IMR-90 (cell line): ENCODE results near the gene OR2A12. TPM values are rescaled to one million over a fixed set of nuclear protein-coding genes. Genes with fewer than 3 reads are reported as not detected.

ENCODE experiments used
- ATAC-seq: fragments of 200-7000 bp; cut with Tn5 transposase; 2 replicates; pipeline ENCODE4 v1.9.1; 2020; ENCODE audit warnings: low read depth, mild to moderate bottlenecking, moderate library complexity
- BruUV-seq: library from RNA; stranded (reverse); fragments of 400-500 nt; replicated peaks from 2 replicates; lab custom pipeline; 2021; lab: Mats Ljungman, UMichigan
- CTCF ChIA-PET: fragments of 300-600 bp; formaldehyde crosslinking; extraction: SDS; loops from one replicate; lab custom pipeline; 2021; ENCODE audit warnings: antibody characterized with exemption; lab: Yijun Ruan, JAX
- POLR2A ChIA-PET: fragments of 300-600 bp; sonication (Branson Sonifier 250); formaldehyde crosslinking; loops from one replicate; lab custom pipeline; 2022; ENCODE audit warnings: antibody characterized with exemption; ENCODE audit not compliant: unreplicated experiment; lab: Charles Lee
- DNase-seq: peaks from one replicate; pipeline ENCODE4 v3.0.0; 2013
- H2AFZ ChIP-seq: replicated peaks from 2 replicates; pipeline ENCODE3; 2013; ENCODE audit warnings: low read length, mild to moderate bottlenecking; ENCODE audit not compliant: poor library complexity
- H2AK5ac ChIP-seq: 2 replicates; pipeline ENCODE4 v1.6.1; 2013; ENCODE audit warnings: low read depth, low read length, inconsistent platforms
- H2AK9ac ChIP-seq: replicated peaks from 2 replicates; pipeline ENCODE3; 2013; ENCODE audit warnings: mild to moderate bottlenecking, low read depth, low read length, moderate library complexity; ENCODE audit not compliant: poor library complexity
- H2BK120ac ChIP-seq: 2 replicates; pipeline ENCODE4 v1.6.1; 2013; ENCODE audit warnings: low read depth, low read length, inconsistent platforms
- H2BK15ac ChIP-seq: 3 replicates; pipeline ENCODE4 v1.6.1; 2013; ENCODE audit warnings: low read depth, low read length, inconsistent platforms
- H2BK20ac ChIP-seq: 2 replicates; pipeline ENCODE4 v1.6.1; 2013; ENCODE audit warnings: low read depth, mild to moderate bottlenecking, inconsistent platforms, low read length, moderate library complexity
- H2BK5ac ChIP-seq: 2 replicates; pipeline ENCODE4 v1.6.1; 2013; ENCODE audit warnings: mild to moderate bottlenecking, low read depth, low read length, inconsistent platforms; ENCODE audit not compliant: poor library complexity, severe bottlenecking
- H3K14ac ChIP-seq: replicated peaks from 2 replicates; pipeline ENCODE4 v1.6.1; 2013; ENCODE audit warnings: low read depth, low read length, inconsistent platforms
- H3K18ac ChIP-seq: 2 replicates; pipeline ENCODE4 v1.6.1; 2013; ENCODE audit warnings: low read depth, low read length, control low read depth
- H3K23ac ChIP-seq: 2 replicates; pipeline ENCODE4 v1.6.1; 2013; ENCODE audit warnings: low read depth, low read length, inconsistent platforms
- H3K27ac ChIP-seq: 2 replicates; pipeline ENCODE4 v1.5.1; 2013; ENCODE audit warnings: mild to moderate bottlenecking, control low read depth, low read length; ENCODE audit not compliant: insufficient read depth
- H3K27me3 ChIP-seq: 2 replicates; pipeline ENCODE4 v1.6.1; 2013; ENCODE audit warnings: low read length; ENCODE audit not compliant: control insufficient read depth, insufficient read depth
- H3K36me3 ChIP-seq: 2 replicates; pipeline ENCODE4 v1.6.1; 2013; ENCODE audit warnings: low read length, mixed read lengths; ENCODE audit not compliant: control insufficient read depth, insufficient read depth
- H3K4ac ChIP-seq: 2 replicates; pipeline ENCODE4 v1.6.1; 2013; ENCODE audit warnings: low read depth, low read length, inconsistent platforms
- H3K4me1 ChIP-seq: 2 replicates; pipeline ENCODE4 v1.6.1; 2013; ENCODE audit warnings: low read length, mixed read lengths; ENCODE audit not compliant: control insufficient read depth, insufficient read depth
- H3K4me2 ChIP-seq: 2 replicates; pipeline ENCODE4 v1.6.1; 2013; ENCODE audit warnings: low read depth, mild to moderate bottlenecking, control low read depth, low read length, moderate library complexity
- H3K4me3 ChIP-seq: 2 replicates; pipeline ENCODE4 v1.5.1; 2013; ENCODE audit warnings: low read depth, mild to moderate bottlenecking, control low read depth, low read length, moderate library complexity; ENCODE audit not compliant: insufficient read depth
- H3K56ac ChIP-seq: 2 replicates; pipeline ENCODE4 v1.6.1; 2013; ENCODE audit warnings: low read length, inconsistent platforms; ENCODE audit not compliant: insufficient read depth; ENCODE audit errors: extremely low read depth
- H3K79me1 ChIP-seq, 2 experiments: 2 replicates each; pipeline ENCODE4 v1.6.1; 2013; ENCODE audit warnings: low read length in 2 of 2, inconsistent platforms in 1 of 2, low read depth in 1 of 2
- H3K9ac ChIP-seq: 2 replicates; pipeline ENCODE4 v1.6.1; 2013; ENCODE audit warnings: low read depth, low read length, control low read depth
- H3K9me1 ChIP-seq: 2 replicates; pipeline ENCODE4 v1.6.1; 2013; ENCODE audit warnings: low read length, inconsistent platforms; ENCODE audit not compliant: insufficient read depth
- H3K9me3 ChIP-seq: 2 replicates; pipeline ENCODE4 v1.6.1; 2013; ENCODE audit warnings: low read length; ENCODE audit not compliant: control insufficient read depth, insufficient read depth
- H4K20me1 ChIP-seq: 2 replicates; pipeline ENCODE4 v1.6.1; 2013; ENCODE audit warnings: low read length, inconsistent platforms; ENCODE audit not compliant: insufficient read depth
- H4K5ac ChIP-seq: 2 replicates; pipeline ENCODE4 v1.6.1; 2013; ENCODE audit warnings: mild to moderate bottlenecking, low read depth, low read length, control low read depth
- H4K8ac ChIP-seq, 2 experiments: 2 replicates each; pipeline ENCODE4 v1.6.1; 2013; ENCODE audit warnings: low read depth in 2 of 2, low read length in 2 of 2, control low read depth in 1 of 2, inconsistent platforms in 1 of 2
- H4K91ac ChIP-seq: 2 replicates; pipeline ENCODE4 v1.6.1; 2013; ENCODE audit warnings: low read depth, low read length, inconsistent platforms; ENCODE audit not compliant: insufficient read depth
- BHLHE40 ChIP-seq: fragments of 150-350 bp; IDR thresholded peaks from 2 replicates; pipeline ENCODE4 v1.6.1; 2016; ENCODE audit warnings: mild to moderate bottlenecking, low read depth, low read length
- CEBPB ChIP-seq: IDR thresholded peaks from 2 replicates; pipeline ENCODE4 v1.6.1; 2012; ENCODE audit warnings: low read depth, low read length, improper control_type of control experiment
- CHD1 ChIP-seq: IDR thresholded peaks from 2 replicates; pipeline ENCODE4 v1.6.1; 2012; ENCODE audit warnings: low read depth, low read length, improper control_type of control experiment
- FOS ChIP-seq: fragments of 150-350 bp; IDR thresholded peaks from 2 replicates; pipeline ENCODE4 v1.6.1; 2016; ENCODE audit warnings: low read depth, low read length
- MAFK ChIP-seq: IDR thresholded peaks from 2 replicates; pipeline ENCODE4 v1.6.1; 2012; ENCODE audit warnings: low read depth, low read length, improper control_type of control experiment
- MAZ ChIP-seq: IDR thresholded peaks from 2 replicates; pipeline ENCODE4 v1.6.1; 2012; ENCODE audit warnings: low read depth, mild to moderate bottlenecking, low read length, improper control_type of control experiment, moderate library complexity, borderline replicate concordance
- MXI1 ChIP-seq: IDR thresholded peaks from 2 replicates; pipeline ENCODE4 v1.6.1; 2012; ENCODE audit warnings: low read depth, mild to moderate bottlenecking, low read length, moderate library complexity, borderline replicate concordance
- NFE2L2 ChIP-seq: fragments of 150-350 bp; IDR thresholded peaks from 2 replicates; pipeline ENCODE4 v1.6.1; 2016; ENCODE audit warnings: low read depth, mild to moderate bottlenecking, low read length
- RAD21 ChIP-seq: IDR thresholded peaks from 2 replicates; pipeline ENCODE4 v1.6.1; 2012; ENCODE audit warnings: low read length, improper control_type of control experiment
- RCOR1 ChIP-seq: IDR thresholded peaks from 2 replicates; pipeline ENCODE4 v1.6.1; 2012; ENCODE audit warnings: mild to moderate bottlenecking, low read length, improper control_type of control experiment; ENCODE audit not compliant: insufficient replicate concordance
- RFX5 ChIP-seq: IDR thresholded peaks from 2 replicates; pipeline ENCODE4 v1.8.0; 2012; ENCODE audit warnings: low read depth, mild to moderate bottlenecking, low read length, moderate library complexity
- SMC3 ChIP-seq: fragments of 150-350 bp; IDR thresholded peaks from 2 replicates; pipeline ENCODE4 v1.6.1; 2016; ENCODE audit warnings: low read depth, mild to moderate bottlenecking, antibody characterized with exemption, low read length, moderate library complexity
- whole genome bisulfite sequencing, 2 experiments: methylation state at CpG; one replicate each; pipeline versions ENCODE4 v1.1.5 to v1.1.7; 2013; ENCODE audit warnings: missing lambda C conversion rate in 2 of 2; ENCODE audit not compliant: insufficient read length in 1 of 2; ENCODE audit errors: extremely low coverage in 2 of 2; 5-methylcytosine and 5-hydroxymethylcytosine counted together
- dilution Hi-C: fragments of 300-500 bp; cut with HindIII; formaldehyde crosslinking; loops from one replicate; pipeline ENCODE4 v1.14.3; 2018; ENCODE audit warnings: low sequenced_read_pairs; ENCODE audit not compliant: unreplicated experiment
- in situ Hi-C: fragments of 300-500 bp; cut with MboI; formaldehyde crosslinking; loops from 3 replicates; pipeline ENCODE4 v1.14.3; 2019; ENCODE audit warnings: low sequenced_read_pairs, inconsistent platforms, mixed read lengths
- intact Hi-C: fragments of 100-400 bp; cut with micrococcal nuclease; formaldehyde crosslinking; loops from 2 replicates; pipeline ENCODE4 v1.10.0; 2022
- polyA plus RNA-seq, 3 experiments: library from polyadenylated mRNA; depleted of rRNA; stranded (reverse); fragments of >200 nt; gene quantifications; 2 replicates each; pipeline ENCODE4 v1.2.3, GENCODE V29; 2012; ENCODE audit warnings: low replicate concordance in 1 of 3
- total RNA-seq: library from RNA; depleted of rRNA; stranded (reverse); fragments of >200 nt; gene quantifications from 2 replicates; pipeline ENCODE4 v1.2.3, GENCODE V29; 2012
- TF ChIP-seq, protein P1 (sequence below): fragments of 150-350 bp; IDR thresholded peaks from 2 replicates; pipeline ENCODE4 v1.6.1; 2016; ENCODE audit warnings: low read depth, mild to moderate bottlenecking, low read length, moderate library complexity, borderline replicate concordance
- TF ChIP-seq, protein P2 (sequence below): fragments of 150-350 bp; IDR thresholded peaks from 2 replicates; pipeline ENCODE4 v1.6.1; 2017; ENCODE audit warnings: mild to moderate bottlenecking, antibody characterized with exemption, low read length, low read depth

Gene OR2A12
- total and polyA plus RNA-seq, 2 of the 4 experiments (the other 2 are of a cell fraction) = not detected

DNA sequence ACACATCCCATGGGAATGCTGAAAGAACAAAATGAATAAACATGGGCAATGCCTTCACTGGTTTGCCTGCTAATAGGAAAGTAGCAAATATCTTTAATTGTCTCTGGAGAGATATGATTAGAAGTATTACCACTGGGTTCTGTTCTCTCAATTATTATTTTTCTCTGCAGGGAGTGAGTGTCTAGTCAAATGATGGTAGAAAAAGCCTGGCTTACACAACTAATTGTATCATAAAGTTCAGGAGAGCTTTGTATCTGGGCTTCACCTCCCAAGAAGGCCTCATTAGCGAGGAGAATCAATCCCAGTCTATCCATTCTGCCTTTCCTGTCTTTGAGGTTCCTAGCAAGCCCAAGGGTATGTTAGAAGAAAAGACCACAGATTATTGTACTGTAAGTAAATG is 36.8 kb downstream of the OR2A12 start, which contains the start of gene OR2A14:
OR2A14 (plus strand) TSS at position 301 of the 400 bp plus-strand sequence. CDS start 5,937 bp downstream, outside the sequence.
- no CpG with 5 or more reads among the region's 1 CpG for WGBS, 2 experiments
- Histone ChIP-seq H3K9ac (no peak within 1 kb of the TSS), H4K8ac (no peak within 1 kb of the TSS), H2BK20ac (no peak within 1 kb of the TSS), H3K23ac (no peak within 1 kb of the TSS), H3K4me1 (no peaks in the 10 kb centered on the region), H3K27me3 (no peaks in the 10 kb centered on the region), H3K14ac (no peak within 1 kb of the TSS), H3K36me3 (no peaks in the 10 kb centered on the region), H3K27ac (no peak within 1 kb of the TSS), H3K18ac (no peak within 1 kb of the TSS), H3K4me3 (no peak within 1 kb of the TSS), H2BK5ac (no peak within 1 kb of the TSS), H4K20me1 (no peaks in the 10 kb centered on the region), H2AK9ac (no peak within 1 kb of the TSS), H2AK5ac (no peak within 1 kb of the TSS), H2AFZ (no peak within 1 kb of the TSS), H3K56ac (no peak within 1 kb of the TSS), H3K79me1 (no peaks in the 10 kb centered on the region), H4K91ac (no peak within 1 kb of the TSS), H3K4ac (no peak within 1 kb of the TSS), H3K9me3 (no peaks in the 10 kb centered on the region), H3K9me1 (no peaks in the 10 kb centered on the region), H3K4me2 (no peak within 1 kb of the TSS), H2BK15ac (no peak within 1 kb of the TSS), H2BK120ac (no peak within 1 kb of the TSS), H4K5ac (no peak within 1 kb of the TSS)
- TF ChIP-seq, protein P1, sequence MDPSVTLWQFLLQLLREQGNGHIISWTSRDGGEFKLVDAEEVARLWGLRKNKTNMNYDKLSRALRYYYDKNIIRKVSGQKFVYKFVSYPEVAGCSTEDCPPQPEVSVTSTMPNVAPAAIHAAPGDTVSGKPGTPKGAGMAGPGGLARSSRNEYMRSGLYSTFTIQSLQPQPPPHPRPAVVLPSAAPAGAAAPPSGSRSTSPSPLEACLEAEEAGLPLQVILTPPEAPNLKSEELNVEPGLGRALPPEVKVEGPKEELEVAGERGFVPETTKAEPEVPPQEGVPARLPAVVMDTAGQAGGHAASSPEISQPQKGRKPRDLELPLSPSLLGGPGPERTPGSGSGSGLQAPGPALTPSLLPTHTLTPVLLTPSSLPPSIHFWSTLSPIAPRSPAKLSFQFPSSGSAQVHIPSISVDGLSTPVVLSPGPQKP = no peak
- no peak for TF ChIP-seq SMC3
- TF ChIP-seq RCOR1 = no peak
- no peak for TF ChIP-seq BHLHE40
- TF ChIP-seq NFE2L2 = no peak
- TF ChIP-seq FOS = no peak
- TF ChIP-seq, protein P2, sequence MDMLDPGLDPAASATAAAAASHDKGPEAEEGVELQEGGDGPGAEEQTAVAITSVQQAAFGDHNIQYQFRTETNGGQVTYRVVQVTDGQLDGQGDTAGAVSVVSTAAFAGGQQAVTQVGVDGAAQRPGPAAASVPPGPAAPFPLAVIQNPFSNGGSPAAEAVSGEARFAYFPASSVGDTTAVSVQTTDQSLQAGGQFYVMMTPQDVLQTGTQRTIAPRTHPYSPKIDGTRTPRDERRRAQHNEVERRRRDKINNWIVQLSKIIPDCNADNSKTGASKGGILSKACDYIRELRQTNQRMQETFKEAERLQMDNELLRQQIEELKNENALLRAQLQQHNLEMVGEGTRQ = no peak
- no peak for TF ChIP-seq RFX5
- no peak for TF ChIP-seq CHD1
- no peak for TF ChIP-seq MXI1
- no peak for TF ChIP-seq MAFK
- TF ChIP-seq CEBPB = no peak
- TF ChIP-seq RAD21 = no peak
- TF ChIP-seq MAZ = no peak
- no TSS peak for BruUV-seq
- intact Hi-C loops (loop anchor here (1.0 kb wide), 1 partner anchor 36 kb away; no protein-coding TSS in a partner anchor), in situ Hi-C loops (no loop called here), dilution Hi-C loops (no loop called here)
- ChIA-PET POLR2A (no interaction called here), CTCF (no interaction called here)
- ATAC-seq (no peak), DNase-seq (no peak)
